ENCODE measurements around the gene DCAF7. TPM values are rescaled to one million over a fixed set of nuclear protein-coding genes. Genes with fewer than 3 reads are reported as not detected.
A peak's percentile ranks its signal among the peaks of the same experiment; 100 is the strongest.

The DCAF7 gene, protein sequence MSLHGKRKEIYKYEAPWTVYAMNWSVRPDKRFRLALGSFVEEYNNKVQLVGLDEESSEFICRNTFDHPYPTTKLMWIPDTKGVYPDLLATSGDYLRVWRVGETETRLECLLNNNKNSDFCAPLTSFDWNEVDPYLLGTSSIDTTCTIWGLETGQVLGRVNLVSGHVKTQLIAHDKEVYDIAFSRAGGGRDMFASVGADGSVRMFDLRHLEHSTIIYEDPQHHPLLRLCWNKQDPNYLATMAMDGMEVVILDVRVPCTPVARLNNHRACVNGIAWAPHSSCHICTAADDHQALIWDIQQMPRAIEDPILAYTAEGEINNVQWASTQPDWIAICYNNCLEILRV
- total RNA-seq (2022) (58.9 and 61.9 TPM in 2 replicates), Bru-seq, nascent RNA (percentile 76 among the genes with signal in this experiment), BruChase-seq, experiment 1, labeled RNA remaining after a 6-hour chase (percentile 91 among the genes with signal in this experiment), BruChase-seq, experiment 2, labeled RNA remaining after a 2-hour chase (percentile 87 among the genes with signal in this experiment)
- long read RNA-seq, full-length matches to known transcripts = 19 of 51 reads
- long read RNA-seq, partial matches to known transcripts = 5 of 51 reads
- long read RNA-seq, other reads (novel, unspliced or antisense) = 27 of 51 reads

DNA sequence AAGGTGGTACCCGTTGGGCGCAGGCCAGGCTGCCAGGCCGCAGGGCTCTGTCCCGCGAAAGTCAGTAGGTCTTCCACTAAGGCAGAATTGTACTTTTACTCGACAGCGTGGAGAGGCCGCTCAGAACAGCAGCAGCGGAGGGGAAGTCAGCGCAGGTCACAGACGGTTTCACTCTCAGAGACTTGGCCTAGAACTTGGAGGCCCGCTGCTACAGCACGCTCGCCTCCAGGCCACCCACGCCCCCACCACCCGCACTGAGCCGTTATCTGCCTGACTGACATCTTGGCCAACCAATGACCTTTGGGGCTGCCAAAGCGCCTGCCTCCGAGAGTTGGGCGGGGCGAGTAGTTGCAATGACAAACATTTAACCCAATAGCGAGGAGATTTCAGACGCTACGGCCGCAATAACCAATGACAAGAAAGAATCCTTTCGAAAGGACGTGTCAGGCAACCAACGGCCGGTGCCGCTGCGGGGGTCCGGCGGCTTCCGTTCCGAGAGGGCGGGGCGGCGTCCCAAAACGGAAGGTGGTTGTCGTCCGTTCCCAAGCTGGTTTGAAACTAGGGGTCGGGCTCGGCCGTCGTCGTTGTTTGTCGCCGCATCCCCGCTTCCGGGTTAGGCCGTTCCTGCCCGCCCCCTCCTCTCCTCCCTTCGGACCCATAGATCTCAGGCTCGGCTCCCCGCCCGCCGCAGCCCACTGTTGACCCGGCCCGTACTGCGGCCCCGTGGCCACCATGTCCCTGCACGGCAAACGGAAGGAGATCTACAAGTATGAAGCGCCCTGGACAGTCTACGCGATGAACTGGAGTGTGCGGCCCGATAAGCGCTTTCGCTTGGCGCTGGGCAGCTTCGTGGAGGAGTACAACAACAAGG is at the start of gene DCAF7:
Gene DCAF7 (plus strand): TSS at position 532 of the 871 bp plus-strand sequence. CDS start 201 bp downstream, at position 733.
- H3K9me3 Mint-ChIP-seq (ENCODE audit: low read depth, unreplicated experiment) = no peaks in the 10 kb centered on the region
- BruUV-seq (replicated peaks) = no TSS peak
- intact Hi-C loops (cut with micrococcal nuclease; ENCODE audit: unreplicated experiment) = no loop called here

DNA sequence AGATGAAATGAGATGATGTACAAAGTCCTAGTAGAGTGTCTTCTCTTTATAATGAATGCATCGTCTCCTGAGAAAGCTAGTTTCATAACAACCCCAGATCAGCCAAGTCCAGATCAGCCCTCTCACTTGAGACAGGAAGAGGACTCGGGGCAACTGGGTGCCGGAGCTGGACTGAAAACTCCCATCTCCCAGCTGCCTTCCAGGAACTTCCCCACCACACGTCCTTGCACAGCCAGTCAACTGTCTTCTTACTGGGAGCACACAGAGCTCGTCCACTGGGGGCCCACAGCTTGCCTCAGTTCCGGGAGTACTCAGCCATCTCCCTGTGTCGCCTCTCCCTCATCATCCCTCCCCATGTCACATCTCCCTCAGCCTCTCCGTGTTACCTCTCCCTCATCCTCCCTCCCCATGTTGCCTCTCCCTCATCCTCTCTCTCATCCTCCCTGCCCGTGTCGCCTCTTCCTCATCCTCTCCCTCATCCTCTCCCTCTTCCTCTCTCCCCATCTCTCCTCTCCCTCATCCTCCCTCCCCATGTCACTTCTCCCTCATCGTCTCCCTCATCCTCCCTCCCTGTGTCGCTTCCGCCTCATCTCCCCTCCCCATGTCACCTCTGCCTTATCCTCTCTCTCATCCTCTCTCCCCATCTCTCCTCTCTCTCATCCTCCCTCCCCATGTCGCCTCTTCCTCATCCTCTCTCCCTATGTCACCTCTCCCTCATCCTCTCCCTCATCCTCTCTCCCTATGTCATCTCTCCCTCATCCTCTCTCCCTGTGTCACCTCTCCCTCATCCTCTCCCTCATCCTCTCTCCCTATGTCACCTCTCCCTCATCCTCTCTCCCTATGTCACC is 49.5 kb upstream of the DCAF7 start:
- TF ChIP-seq, protein P1, sequence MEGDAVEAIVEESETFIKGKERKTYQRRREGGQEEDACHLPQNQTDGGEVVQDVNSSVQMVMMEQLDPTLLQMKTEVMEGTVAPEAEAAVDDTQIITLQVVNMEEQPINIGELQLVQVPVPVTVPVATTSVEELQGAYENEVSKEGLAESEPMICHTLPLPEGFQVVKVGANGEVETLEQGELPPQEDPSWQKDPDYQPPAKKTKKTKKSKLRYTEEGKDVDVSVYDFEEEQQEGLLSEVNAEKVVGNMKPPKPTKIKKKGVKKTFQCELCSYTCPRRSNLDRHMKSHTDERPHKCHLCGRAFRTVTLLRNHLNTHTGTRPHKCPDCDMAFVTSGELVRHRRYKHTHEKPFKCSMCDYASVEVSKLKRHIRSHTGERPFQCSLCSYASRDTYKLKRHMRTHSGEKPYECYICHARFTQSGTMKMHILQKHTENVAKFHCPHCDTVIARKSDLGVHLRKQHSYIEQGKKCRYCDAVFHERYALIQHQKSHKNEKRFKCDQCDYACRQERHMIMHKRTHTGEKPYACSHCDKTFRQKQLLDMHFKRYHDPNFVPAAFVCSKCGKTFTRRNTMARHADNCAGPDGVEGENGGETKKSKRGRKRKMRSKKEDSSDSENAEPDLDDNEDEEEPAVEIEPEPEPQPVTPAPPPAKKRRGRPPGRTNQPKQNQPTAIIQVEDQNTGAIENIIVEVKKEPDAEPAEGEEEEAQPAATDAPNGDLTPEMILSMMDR (IDR thresholded peaks at IDR 0.05; ENCODE audit: unreplicated experiment) = no peak

More for the DNA sequence above, at the start of gene DCAF7:
- TF ChIP-seq, protein P1 (IDR thresholded peaks at IDR 0.05; ENCODE audit: unreplicated experiment) = no peak
- CTCF ChIA-PET = interaction anchor here (1.0 kb wide), 1 partner anchor 73 kb away, joined by 9 read pairs; the partner anchor contains the start of gene ACE
- peaks cover 27% of the 10 kb centered on the region for H3K36me3 Mint-ChIP-seq (ENCODE audit: insufficient read depth, unreplicated experiment)
- no peaks in the 10 kb centered on the region for H3K4me1 Mint-ChIP-seq (ENCODE audit: low read depth, unreplicated experiment)
- peak; percentile 95 for DNase-seq
- peak within 1 kb of the TSS; percentile 93 for H3K4me3 Mint-ChIP-seq (ENCODE audit: low read depth, unreplicated experiment)
- peak within 1 kb of the TSS; percentile 80 for H3K27ac Mint-ChIP-seq (ENCODE audit: unreplicated experiment)
- H3K27me3 Mint-ChIP-seq (ENCODE audit: unreplicated experiment) = no peaks in the 10 kb centered on the region

DNA sequence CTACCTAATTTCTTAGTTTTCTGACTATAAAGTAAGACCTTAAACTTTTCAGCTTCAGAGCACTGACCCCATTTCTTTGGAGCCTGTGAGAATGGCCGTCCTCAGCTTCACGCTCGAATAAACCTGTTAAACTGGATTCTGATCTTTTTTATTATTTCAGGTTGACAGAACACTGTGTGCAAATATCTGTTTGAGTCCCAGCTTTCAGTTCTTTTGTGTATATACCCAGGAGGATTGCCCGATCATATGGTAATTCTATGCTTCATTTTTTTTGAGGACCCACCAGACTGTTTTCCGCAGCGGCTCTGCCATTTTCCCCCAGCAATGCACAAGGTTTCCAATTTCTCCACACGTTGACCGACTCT is 47.0 kb upstream of the DCAF7 start:
- Mint-ChIP-seq H3K9me3 (ENCODE audit: low read depth, unreplicated experiment) (no peaks in the 10 kb centered on the region), H3K4me1 (ENCODE audit: low read depth, unreplicated experiment) (peaks cover 12% of the 10 kb centered on the region), H3K27ac (ENCODE audit: unreplicated experiment) (no peak overlapping the region), H3K4me3 (ENCODE audit: low read depth, unreplicated experiment) (no peak overlapping the region), H3K27me3 (ENCODE audit: unreplicated experiment) (peaks cover 74% of the 10 kb centered on the region), H3K36me3 (ENCODE audit: insufficient read depth, unreplicated experiment) (no peaks in the 10 kb centered on the region)
- no TSS peak for BruUV-seq (replicated peaks)
- DNase-seq = no peak
- TF ChIP-seq, protein P1 (IDR thresholded peaks at IDR 0.05; ENCODE audit: unreplicated experiment) = no peak
- CTCF ChIA-PET = no interaction called here
- intact Hi-C loops (cut with micrococcal nuclease; ENCODE audit: unreplicated experiment) = no loop called here

More for the DNA sequence above, 49.5 kb upstream of the DCAF7 start:
- Mint-ChIP-seq H3K27ac (ENCODE audit: unreplicated experiment) (no peak overlapping the region), H3K27me3 (ENCODE audit: unreplicated experiment) (peaks cover 56% of the 10 kb centered on the region), H3K9me3 (ENCODE audit: low read depth, unreplicated experiment) (no peaks in the 10 kb centered on the region), H3K36me3 (ENCODE audit: insufficient read depth, unreplicated experiment) (no peaks in the 10 kb centered on the region), H3K4me3 (ENCODE audit: low read depth, unreplicated experiment) (no peak overlapping the region), H3K4me1 (ENCODE audit: low read depth, unreplicated experiment) (peaks cover 12% of the 10 kb centered on the region)
- BruUV-seq (replicated peaks) = no TSS peak
- intact Hi-C loops (cut with micrococcal nuclease; ENCODE audit: unreplicated experiment) = no loop called here
- DNase-seq = no peak
- CTCF ChIA-PET = no interaction called here
